ENCODE measurements around the gene UTP3. TPM values are rescaled to one million over a fixed set of nuclear protein-coding genes. Genes with fewer than 3 reads are reported as not detected.
"Not testable (repeated sequence)": the region's sequence is repeated elsewhere in the genome, so short reads cannot be mapped to it uniquely, and the experiment has no call there.

UTP3 gene, protein sequence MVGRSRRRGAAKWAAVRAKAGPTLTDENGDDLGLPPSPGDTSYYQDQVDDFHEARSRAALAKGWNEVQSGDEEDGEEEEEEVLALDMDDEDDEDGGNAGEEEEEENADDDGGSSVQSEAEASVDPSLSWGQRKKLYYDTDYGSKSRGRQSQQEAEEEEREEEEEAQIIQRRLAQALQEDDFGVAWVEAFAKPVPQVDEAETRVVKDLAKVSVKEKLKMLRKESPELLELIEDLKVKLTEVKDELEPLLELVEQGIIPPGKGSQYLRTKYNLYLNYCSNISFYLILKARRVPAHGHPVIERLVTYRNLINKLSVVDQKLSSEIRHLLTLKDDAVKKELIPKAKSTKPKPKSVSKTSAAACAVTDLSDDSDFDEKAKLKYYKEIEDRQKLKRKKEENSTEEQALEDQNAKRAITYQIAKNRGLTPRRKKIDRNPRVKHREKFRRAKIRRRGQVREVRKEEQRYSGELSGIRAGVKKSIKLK
- total RNA-seq: 10 to 100 TPM; 20.1 to 25.8 TPM
- 10 to 100 TPM; 30.5 to 32.0 TPM for polyA plus RNA-seq
- long read RNA-seq, donor 1, transcript UTP3-201 (1 exons, 2,073 nt): major isoform, 32 of 32 reads
- long read RNA-seq, donor 1, partial matches to known transcripts: 0 of 32 reads
- long read RNA-seq, donor 1, other reads (novel, unspliced or antisense): 0 of 32 reads
- long read RNA-seq, donor 2, transcript UTP3-201 (1 exons, 2,073 nt): major isoform, 17 of 17 reads
- long read RNA-seq, donor 2, partial matches to known transcripts: 0 of 17 reads
- long read RNA-seq, donor 2, other reads (novel, unspliced or antisense): 0 of 17 reads
- long read RNA-seq, donor 3, transcript UTP3-201 (1 exons, 2,073 nt): major isoform, 26 of 26 reads
- long read RNA-seq, donor 3, partial matches to known transcripts: 0 of 26 reads
- long read RNA-seq, donor 3, other reads (novel, unspliced or antisense): 0 of 26 reads
- long read RNA-seq, donor 4, transcript UTP3-201 (1 exons, 2,073 nt): major isoform, 11 of 11 reads
- long read RNA-seq, donor 4, partial matches to known transcripts: 0 of 11 reads
- long read RNA-seq, donor 4, other reads (novel, unspliced or antisense): 0 of 11 reads
- long read RNA-seq, donor 5, transcript UTP3-201 (1 exons, 2,073 nt): major isoform, 40 of 40 reads
- long read RNA-seq, donor 5, partial matches to known transcripts: 0 of 40 reads
- long read RNA-seq, donor 5, other reads (novel, unspliced or antisense): 0 of 40 reads

DNA sequence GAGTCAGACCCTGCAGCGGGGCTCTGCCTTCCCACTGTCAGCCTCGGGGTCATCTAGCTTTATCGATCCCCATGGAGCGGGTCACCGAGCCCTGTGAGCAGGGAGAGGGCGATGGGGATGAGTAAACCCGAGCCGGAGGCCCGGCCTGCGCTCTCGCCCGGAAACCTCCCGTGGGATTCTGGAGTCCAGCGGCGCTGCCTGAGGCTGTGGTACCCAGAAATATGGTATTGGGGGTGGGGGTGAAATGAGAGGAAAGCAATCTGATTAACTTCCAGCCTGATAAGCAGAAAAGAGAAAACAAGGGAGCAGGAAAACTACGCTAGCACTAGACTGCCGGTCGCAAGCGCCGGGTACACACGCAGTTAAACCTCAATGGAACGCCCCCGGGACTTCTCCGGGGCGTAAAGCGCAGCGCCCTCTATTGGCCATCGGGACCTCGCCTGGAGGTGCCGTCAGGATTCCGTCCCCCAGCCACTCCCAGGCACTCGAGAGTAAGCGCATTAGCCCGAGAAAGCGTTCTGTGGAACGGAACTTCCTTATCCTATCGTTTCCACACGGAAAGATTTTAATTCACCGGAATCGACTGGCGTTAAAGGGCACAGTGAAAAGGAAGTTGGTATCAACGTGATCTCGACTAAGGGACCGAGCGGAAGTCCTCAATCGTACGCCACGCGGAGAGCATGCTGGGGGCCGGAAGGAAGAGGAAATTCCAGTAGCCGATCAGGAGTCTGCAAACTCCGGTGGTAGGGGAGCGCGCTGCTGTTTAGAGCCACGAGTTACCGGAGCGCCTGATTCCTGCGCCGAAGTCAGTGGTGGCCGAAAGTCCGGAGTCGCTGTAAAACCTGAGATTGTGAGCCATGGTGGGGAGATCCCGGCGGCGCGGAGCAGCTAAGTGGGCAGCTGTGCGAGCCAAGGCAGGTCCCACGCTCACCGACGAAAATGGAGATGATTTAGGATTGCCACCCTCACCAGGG, at the start of gene UTP3:
Gene UTP3 (plus strand): TSS at position 712 of the 974 bp plus-strand sequence. CDS start 146 bp downstream, at position 858.
- Histone ChIP-seq H3K4me1 (ENCODE audit: control insufficient read depth in 5 of 5, insufficient read depth in 5 of 5, low read length in 5 of 5) (peaks cover 4 to 22% (median 14%) of the 10 kb centered on the region in 5 donors), H3K27me3 (ENCODE audit: control insufficient read depth in 3 of 3, insufficient read depth in 3 of 3, low read length in 2 of 3) (no peaks in the 10 kb centered on the region), H3K9ac (ENCODE audit: insufficient read depth in 1 of 2, low read length in 2 of 2) (peak within 1 kb of the TSS; percentile 88 to 90), H3K36me3 (ENCODE audit: control insufficient read depth in 4 of 4, insufficient read depth in 4 of 4, low read length in 4 of 4) (peaks cover 0 to 8% (median 3%) of the 10 kb centered on the region in 4 donors), H3K9me3 (ENCODE audit: control insufficient read depth in 4 of 4, insufficient read depth in 3 of 4, low read length in 3 of 4) (no peaks in the 10 kb centered on the region), H3K27ac (ENCODE audit: low read depth in 1 of 2, low read length in 1 of 2) (peak within 1 kb of the TSS; percentile 95 to 96), H3K4me3 (peak within 1 kb of the TSS; percentile 73)
- 0% methylated on average over 70 of the region's 70 CpGs for WGBS, 2 donors
- TF ChIP-seq, protein P1, sequence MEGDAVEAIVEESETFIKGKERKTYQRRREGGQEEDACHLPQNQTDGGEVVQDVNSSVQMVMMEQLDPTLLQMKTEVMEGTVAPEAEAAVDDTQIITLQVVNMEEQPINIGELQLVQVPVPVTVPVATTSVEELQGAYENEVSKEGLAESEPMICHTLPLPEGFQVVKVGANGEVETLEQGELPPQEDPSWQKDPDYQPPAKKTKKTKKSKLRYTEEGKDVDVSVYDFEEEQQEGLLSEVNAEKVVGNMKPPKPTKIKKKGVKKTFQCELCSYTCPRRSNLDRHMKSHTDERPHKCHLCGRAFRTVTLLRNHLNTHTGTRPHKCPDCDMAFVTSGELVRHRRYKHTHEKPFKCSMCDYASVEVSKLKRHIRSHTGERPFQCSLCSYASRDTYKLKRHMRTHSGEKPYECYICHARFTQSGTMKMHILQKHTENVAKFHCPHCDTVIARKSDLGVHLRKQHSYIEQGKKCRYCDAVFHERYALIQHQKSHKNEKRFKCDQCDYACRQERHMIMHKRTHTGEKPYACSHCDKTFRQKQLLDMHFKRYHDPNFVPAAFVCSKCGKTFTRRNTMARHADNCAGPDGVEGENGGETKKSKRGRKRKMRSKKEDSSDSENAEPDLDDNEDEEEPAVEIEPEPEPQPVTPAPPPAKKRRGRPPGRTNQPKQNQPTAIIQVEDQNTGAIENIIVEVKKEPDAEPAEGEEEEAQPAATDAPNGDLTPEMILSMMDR (IDR thresholded peaks at IDR 0.05; ENCODE audit: control extremely low read depth, extremely low read depth): peak; percentile 72
- DNase-seq (peak; percentile 99 to 100 (median 100)), ATAC-seq (ENCODE audit: insufficient read depth, low FRiP score) (peak; percentile 98)

DNA sequence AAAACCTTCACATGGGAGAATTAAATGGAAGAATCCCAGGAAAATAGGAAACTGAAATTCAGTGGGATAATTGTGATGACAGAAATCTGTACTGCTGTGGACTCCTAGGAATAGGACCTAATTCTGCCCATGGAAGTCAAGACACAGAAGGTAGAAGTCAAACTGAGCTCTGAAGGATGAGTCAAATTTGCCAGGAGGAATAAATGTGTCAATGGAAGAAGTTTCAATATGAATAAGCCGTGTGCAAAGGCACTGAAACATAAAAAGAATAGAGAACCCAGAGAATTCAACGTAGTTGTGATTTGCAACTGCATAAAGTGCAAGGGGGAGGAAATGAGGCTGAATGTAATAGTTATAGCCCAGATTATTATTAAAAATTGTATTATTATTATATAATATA, 48.1 kb upstream of the UTP3 start:
- DNase-seq (no peak), ATAC-seq (ENCODE audit: insufficient read depth, low FRiP score) (no peak)
- 84 to 95% methylated on average over 2 of the region's 2 CpGs for WGBS, 2 donors
- H3K9ac ChIP-seq (ENCODE audit: insufficient read depth in 1 of 2, low read length in 2 of 2): no peak overlapping the region
- TF ChIP-seq, protein P1 (IDR thresholded peaks at IDR 0.05; ENCODE audit: control extremely low read depth, extremely low read depth): no peak
- H3K4me1 ChIP-seq (ENCODE audit: control insufficient read depth in 5 of 5, insufficient read depth in 5 of 5, low read length in 5 of 5): peaks cover 0 to 8% (median 0%) of the 10 kb centered on the region in 5 donors
- H3K27me3 ChIP-seq (ENCODE audit: control insufficient read depth in 3 of 3, insufficient read depth in 3 of 3, low read length in 2 of 3): no peaks in the 10 kb centered on the region
- no peaks in the 10 kb centered on the region for H3K9me3 ChIP-seq (ENCODE audit: control insufficient read depth in 4 of 4, insufficient read depth in 3 of 4, low read length in 3 of 4)
- no peak overlapping the region for H3K4me3 ChIP-seq
- H3K27ac ChIP-seq (ENCODE audit: low read depth in 1 of 2, low read length in 1 of 2): no peak overlapping the region
- peaks cover 0 to 3% (median 0%) of the 10 kb centered on the region in 4 donors for H3K36me3 ChIP-seq (ENCODE audit: control insufficient read depth in 4 of 4, insufficient read depth in 4 of 4, low read length in 4 of 4)

DNA sequence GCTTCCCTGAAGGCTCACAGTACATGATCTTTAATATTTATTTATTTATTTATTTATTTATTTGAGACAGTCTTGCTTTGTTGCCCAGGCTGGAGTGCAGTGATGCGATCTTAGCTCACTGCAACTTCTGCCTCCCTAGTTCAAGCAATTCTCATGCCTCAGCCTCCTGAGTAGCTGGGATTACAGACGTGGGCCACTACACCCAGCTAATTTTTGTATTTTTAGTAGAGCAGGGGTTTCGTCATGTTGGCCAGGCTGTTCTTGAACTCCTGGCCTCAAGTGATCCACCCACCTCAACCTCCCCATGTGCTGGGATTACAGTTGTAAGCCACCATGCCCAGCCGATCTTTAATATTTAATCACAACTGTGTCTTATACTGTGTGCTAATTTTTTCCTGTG, 37.6 kb upstream of the UTP3 start:
- not testable (repeated sequence) for H3K9ac ChIP-seq (ENCODE audit: insufficient read depth in 1 of 2, low read length in 2 of 2)

More for the DNA sequence above, 37.6 kb upstream of the UTP3 start:
- DNase-seq; H3K9me3 ChIP-seq (ENCODE audit: control insufficient read depth in 4 of 4, insufficient read depth in 3 of 4, low read length in 3 of 4); H3K27me3 ChIP-seq (ENCODE audit: control insufficient read depth in 3 of 3, insufficient read depth in 3 of 3, low read length in 2 of 3); H3K4me3 ChIP-seq; H3K36me3 ChIP-seq (ENCODE audit: control insufficient read depth in 4 of 4, insufficient read depth in 4 of 4, low read length in 4 of 4); ATAC-seq (ENCODE audit: insufficient read depth, low FRiP score); H3K27ac ChIP-seq (ENCODE audit: low read depth in 1 of 2, low read length in 1 of 2); H3K4me1 ChIP-seq (ENCODE audit: control insufficient read depth in 5 of 5, insufficient read depth in 5 of 5, low read length in 5 of 5): not testable (repeated sequence)
- WGBS, 2 donors: 86 to 90% methylated on average over 4 of the region's 4 CpGs

Measured in lung (tissue), 16 donors.